ENCODE results near the gene FECH.

Gene FECH

DNA sequence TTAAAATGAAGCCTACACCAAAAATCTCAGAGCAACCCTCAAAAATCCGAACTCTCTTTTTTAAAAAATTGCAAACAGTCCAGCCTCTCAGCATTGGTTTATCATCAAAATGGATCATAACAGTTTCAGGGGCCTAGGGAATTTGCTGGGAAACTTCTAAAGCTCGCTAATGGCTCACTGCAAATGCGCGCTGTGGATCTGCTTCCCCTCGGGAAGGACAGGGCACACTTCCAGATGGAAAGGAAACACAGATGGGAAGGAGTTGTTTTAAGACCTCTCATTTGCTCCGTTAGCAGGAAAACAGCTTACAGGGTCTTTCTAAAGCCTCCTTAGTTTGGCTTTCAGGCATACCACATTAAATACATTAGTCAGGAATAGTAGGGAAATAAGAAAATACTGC lies 27.2 kb downstream of the FECH start:
- POLR2A ChIA-PET, result no interaction called here
- Histone ChIP-seq H3K36me3 (ENCODE audit: control insufficient read depth in 2 of 2, insufficient read depth in 1 of 2, low read length in 2 of 2) (peaks cover 30 to 59% of the 10 kb centered on the region in 2 experiments), H3K4me3 (ENCODE audit: low read depth, low read length) (no peak overlapping the region), H3K27ac (ENCODE audit: extremely low read depth, low read depth, low read length) (no peak overlapping the region), H3K9me3 (ENCODE audit: control insufficient read depth, insufficient read depth, low read depth, low read length) (no peaks in the 10 kb centered on the region), H3K4me1 (ENCODE audit: control insufficient read depth, insufficient read depth, low read length) (no peaks in the 10 kb centered on the region)
- CTCF ChIA-PET, result interaction anchor here (0.7 to 2.1 kb wide), 8 partner anchors 9 to 857 kb away, joined by 3 to 11 read pairs (median 6); no protein-coding TSS in a partner anchor
- TF ChIP-seq, protein P1, sequence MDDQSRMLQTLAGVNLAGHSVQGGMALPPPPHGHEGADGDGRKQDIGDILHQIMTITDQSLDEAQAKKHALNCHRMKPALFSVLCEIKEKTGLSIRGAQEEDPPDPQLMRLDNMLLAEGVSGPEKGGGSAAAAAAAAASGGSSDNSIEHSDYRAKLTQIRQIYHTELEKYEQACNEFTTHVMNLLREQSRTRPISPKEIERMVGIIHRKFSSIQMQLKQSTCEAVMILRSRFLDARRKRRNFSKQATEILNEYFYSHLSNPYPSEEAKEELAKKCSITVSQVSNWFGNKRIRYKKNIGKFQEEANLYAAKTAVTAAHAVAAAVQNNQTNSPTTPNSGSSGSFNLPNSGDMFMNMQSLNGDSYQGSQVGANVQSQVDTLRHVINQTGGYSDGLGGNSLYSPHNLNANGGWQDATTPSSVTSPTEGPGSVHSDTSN (CRISPR knock-in tag; IDR thresholded peaks at IDR 0.05), result no peak
- TF ChIP-seq, protein P2, sequence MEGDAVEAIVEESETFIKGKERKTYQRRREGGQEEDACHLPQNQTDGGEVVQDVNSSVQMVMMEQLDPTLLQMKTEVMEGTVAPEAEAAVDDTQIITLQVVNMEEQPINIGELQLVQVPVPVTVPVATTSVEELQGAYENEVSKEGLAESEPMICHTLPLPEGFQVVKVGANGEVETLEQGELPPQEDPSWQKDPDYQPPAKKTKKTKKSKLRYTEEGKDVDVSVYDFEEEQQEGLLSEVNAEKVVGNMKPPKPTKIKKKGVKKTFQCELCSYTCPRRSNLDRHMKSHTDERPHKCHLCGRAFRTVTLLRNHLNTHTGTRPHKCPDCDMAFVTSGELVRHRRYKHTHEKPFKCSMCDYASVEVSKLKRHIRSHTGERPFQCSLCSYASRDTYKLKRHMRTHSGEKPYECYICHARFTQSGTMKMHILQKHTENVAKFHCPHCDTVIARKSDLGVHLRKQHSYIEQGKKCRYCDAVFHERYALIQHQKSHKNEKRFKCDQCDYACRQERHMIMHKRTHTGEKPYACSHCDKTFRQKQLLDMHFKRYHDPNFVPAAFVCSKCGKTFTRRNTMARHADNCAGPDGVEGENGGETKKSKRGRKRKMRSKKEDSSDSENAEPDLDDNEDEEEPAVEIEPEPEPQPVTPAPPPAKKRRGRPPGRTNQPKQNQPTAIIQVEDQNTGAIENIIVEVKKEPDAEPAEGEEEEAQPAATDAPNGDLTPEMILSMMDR (tag by site-specific recombination; IDR thresholded peaks at IDR 0.05), result no peak
- TF ChIP-seq ZNF404 (tag by site-specific recombination; IDR thresholded peaks at IDR 0.05), result no peak
- TF ChIP-seq ZNF341 (tag by site-specific recombination; IDR thresholded peaks at IDR 0.05; ENCODE audit: low read depth), result no peak
- TF ChIP-seq, protein P3, sequence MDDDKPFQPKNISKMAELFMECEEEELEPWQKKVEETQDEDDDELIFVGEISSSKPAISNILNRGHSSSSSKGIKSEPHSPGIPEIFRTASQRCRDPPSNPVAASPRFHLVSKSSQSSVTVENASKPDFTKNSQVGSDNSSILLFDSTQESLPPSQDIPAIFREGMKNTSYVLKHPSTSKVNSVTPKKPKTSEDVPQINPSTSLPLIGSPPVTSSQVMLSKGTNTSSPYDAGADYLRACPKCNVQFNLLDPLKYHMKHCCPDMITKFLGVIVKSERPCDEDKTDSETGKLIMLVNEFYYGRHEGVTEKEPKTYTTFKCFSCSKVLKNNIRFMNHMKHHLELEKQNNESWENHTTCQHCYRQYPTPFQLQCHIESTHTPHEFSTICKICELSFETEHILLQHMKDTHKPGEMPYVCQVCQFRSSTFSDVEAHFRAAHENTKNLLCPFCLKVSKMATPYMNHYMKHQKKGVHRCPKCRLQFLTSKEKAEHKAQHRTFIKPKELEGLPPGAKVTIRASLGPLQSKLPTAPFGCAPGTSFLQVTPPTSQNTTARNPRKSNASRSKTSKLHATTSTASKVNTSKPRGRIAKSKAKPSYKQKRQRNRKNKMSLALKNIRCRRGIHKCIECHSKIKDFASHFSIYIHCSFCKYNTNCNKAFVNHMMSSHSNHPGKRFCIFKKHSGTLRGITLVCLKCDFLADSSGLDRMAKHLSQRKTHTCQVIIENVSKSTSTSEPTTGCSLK (tag by site-specific recombination; IDR thresholded peaks at IDR 0.05), result no peak
- TF ChIP-seq ZNF621 (tag by site-specific recombination; IDR thresholded peaks at IDR 0.05), result no peak
- TF ChIP-seq ZNF266 (tag by site-specific recombination; IDR thresholded peaks at IDR 0.05; ENCODE audit: low read depth), result no peak

DNA sequence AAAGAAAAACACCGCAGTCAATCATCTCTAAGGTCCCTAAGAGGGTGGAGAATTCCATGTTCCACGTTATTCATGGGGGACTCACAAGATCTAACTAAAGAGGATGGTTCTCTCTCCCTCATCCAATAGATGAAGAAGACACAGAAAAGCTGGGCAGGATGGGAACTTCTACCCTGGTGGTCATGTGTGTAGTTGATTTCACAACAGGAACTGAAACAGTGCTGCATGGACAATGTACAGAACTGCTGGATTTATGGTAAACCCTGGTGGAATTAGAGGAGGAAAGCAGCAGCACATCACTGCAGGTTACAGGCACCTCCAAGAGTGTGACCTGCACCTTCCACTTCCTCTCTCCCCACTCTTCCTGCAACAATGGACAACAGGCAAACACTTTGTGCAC lies 31.4 kb downstream of the FECH start:
- ChIA-PET CTCF (interaction anchor here (0.6 kb wide), 1 partner anchor 624 kb away, joined by 6 read pairs; no protein-coding TSS in a partner anchor), POLR2A (no interaction called here)
- Histone ChIP-seq H3K36me3 (ENCODE audit: control insufficient read depth in 2 of 2, insufficient read depth in 1 of 2, low read length in 2 of 2) (peaks cover 30 to 66% of the 10 kb centered on the region in 2 experiments), H3K9me3 (ENCODE audit: control insufficient read depth, insufficient read depth, low read depth, low read length) (no peaks in the 10 kb centered on the region), H3K4me3 (ENCODE audit: low read depth, low read length) (no peak overlapping the region), H3K27ac (ENCODE audit: extremely low read depth, low read depth, low read length) (no peak overlapping the region), H3K4me1 (ENCODE audit: control insufficient read depth, insufficient read depth, low read length) (no peaks in the 10 kb centered on the region)
- no peak for TF ChIP-seq SP7 (tag by site-specific recombination; IDR thresholded peaks at IDR 0.05)
- TF ChIP-seq ZNF76 (tag by site-specific recombination; IDR thresholded peaks at IDR 0.05; ENCODE audit: borderline replicate concordance, low read depth), result no peak
- TF ChIP-seq, protein P4, sequence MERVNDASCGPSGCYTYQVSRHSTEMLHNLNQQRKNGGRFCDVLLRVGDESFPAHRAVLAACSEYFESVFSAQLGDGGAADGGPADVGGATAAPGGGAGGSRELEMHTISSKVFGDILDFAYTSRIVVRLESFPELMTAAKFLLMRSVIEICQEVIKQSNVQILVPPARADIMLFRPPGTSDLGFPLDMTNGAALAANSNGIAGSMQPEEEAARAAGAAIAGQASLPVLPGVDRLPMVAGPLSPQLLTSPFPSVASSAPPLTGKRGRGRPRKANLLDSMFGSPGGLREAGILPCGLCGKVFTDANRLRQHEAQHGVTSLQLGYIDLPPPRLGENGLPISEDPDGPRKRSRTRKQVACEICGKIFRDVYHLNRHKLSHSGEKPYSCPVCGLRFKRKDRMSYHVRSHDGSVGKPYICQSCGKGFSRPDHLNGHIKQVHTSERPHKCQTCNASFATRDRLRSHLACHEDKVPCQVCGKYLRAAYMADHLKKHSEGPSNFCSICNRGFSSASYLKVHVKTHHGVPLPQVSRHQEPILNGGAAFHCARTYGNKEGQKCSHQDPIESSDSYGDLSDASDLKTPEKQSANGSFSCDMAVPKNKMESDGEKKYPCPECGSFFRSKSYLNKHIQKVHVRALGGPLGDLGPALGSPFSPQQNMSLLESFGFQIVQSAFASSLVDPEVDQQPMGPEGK (tag by site-specific recombination; IDR thresholded peaks at IDR 0.05), result no peak
- no peak for TF ChIP-seq ZNF529 (tag by site-specific recombination; IDR thresholded peaks at IDR 0.05; ENCODE audit: insufficient replicate concordance)
- no peak for TF ChIP-seq SCRT1 (tag by site-specific recombination; IDR thresholded peaks at IDR 0.05; ENCODE audit: borderline replicate concordance)
- no peak for TF ChIP-seq ZNF670 (tag by site-specific recombination; IDR thresholded peaks at IDR 0.05; ENCODE audit: low read depth)
- no peak for TF ChIP-seq ZNF660 (tag by site-specific recombination; IDR thresholded peaks at IDR 0.05)
- TF ChIP-seq ZNF473 (tag by site-specific recombination; IDR thresholded peaks at IDR 0.05), result no peak
- no peak for TF ChIP-seq BCL11A (tag by site-specific recombination; IDR thresholded peaks at IDR 0.05; ENCODE audit: low read depth)
- no peak for TF ChIP-seq ZNF561 (tag by site-specific recombination; IDR thresholded peaks at IDR 0.05; ENCODE audit: borderline replicate concordance)
- no peak for TF ChIP-seq ZNF335 (tag by site-specific recombination; conservative IDR thresholded peaks at IDR 0.05)
